Inferior parietal cortex (tissue), 1 donor: ENCODE results near the gene GABPB1.

Experiments
- DNase-seq: peaks from one replicate; pipeline ENCODE4 v3.0.0-alpha.2; 2016; ENCODE audit errors: extremely low spot score

Gene GABPB1

GRCh38 chr15:50344006-50344464, 11.0 kb downstream of the GABPB1 start:
- DNase-seq: no peak

DNA sequence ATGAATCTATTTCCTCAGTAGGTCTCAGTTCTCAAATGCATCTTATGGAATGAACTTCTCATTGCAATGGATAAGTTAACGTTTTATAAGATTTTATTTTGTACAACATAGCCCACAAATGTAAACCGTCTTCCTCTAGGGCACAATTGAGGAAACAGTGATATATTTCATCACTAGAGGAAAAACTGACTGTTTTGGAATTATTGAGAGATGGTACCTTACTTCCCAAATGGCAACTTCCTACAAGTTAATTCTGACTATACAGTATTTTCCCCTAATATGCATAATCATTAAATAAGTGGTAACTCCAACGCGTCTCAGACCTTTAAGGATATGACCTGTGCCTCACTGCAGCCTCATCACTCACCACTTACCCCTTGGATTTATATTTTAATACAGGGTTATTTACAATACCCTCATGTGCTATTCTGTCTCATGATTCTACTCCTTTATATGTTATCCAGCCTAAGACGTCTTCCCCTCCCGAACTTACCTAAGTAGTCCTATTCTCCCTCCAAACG, 13.3 kb downstream of the GABPB1 start:
- no peak for DNase-seq

- DNase-seq: no peak
Observed at GRCh38 chr15:50340416-50340815, 14.6 kb downstream of the GABPB1 start.

DNA sequence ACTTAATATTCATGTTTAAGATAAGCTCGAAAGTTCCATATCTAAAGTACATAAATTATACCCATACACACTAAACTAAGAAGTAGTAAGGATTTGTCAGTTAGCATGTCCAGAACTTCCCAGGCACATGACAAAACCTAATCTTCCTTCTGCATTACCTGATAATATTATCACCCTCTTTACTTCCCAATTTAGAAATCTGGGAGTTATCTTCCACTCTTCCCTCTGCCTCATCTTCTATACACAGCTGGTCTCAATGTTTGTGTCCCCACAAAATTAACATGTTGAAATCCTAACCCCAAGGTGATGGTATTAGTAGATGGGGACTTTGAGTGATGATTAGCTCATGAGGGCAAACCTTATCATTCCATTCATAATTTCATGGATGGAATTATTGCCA, 15.3 kb downstream of the GABPB1 start:
- DNase-seq: no peak

- no peak for DNase-seq
Observed at GRCh38 chr15:50335251-50335650, 19.7 kb downstream of the GABPB1 start.

- no peak for DNase-seq
Observed at GRCh38 chr15:50333229-50333628, 21.8 kb downstream of the GABPB1 start.

- DNase-seq: no peak
Observed at GRCh38 chr15:50330921-50331320, 24.1 kb downstream of the GABPB1 start.

- DNase-seq: no peak
Observed at GRCh38 chr15:50328116-50328515, 26.9 kb downstream of the GABPB1 start.

GRCh38 chr15:50321680-50322210, 33.3 kb downstream of the GABPB1 start:
- no peak for DNase-seq

- no peak for DNase-seq
Observed at GRCh38 chr15:50320504-50320903, 34.5 kb downstream of the GABPB1 start.

DNA sequence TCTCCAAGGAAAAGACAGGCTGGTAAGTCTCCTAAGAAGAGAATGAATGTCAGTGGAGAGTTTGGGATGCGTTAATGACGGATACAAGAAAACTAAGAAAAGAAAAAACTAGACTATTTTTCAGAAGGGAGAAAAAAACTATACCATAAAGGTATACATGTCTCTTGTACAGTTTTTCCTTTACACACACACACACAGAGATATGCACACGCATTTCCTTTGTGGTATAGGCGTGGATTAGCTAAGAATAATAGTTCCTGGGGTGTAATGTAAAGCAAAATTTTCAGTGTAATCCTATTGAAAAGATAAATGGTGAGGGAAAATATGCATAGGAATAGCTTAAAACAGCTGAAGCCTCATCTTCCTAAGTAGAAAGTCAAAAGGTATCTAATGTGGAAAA, 36.3 kb downstream of the GABPB1 start:
- DNase-seq: no peak

- peak; percentile 60 for DNase-seq
Observed at GRCh38 chr15:50315814-50316630, 39.0 kb downstream of the GABPB1 start.

GRCh38 chr15:50312636-50313035, 42.4 kb downstream of the GABPB1 start:
- no peak for DNase-seq

DNA sequence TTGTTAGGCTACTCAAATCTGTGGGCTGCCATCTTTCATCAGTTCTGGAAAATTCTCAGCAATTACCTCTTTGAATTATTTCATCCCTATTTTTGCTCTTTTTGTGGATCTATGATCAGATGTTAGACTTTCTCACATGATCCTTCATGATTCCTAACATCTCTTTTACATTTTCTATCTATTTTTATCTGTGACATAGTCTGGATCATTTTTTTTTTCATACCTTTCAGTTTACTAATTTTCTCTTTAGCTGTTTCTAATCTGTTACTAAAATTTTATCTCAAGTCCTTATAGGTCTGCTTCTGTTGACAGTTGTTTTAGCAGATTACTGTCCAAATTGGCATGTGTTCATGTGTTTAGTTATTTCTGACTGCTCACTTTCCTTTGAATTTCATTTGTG, 47.2 kb downstream of the GABPB1 start:
- DNase-seq: no peak

DNA sequence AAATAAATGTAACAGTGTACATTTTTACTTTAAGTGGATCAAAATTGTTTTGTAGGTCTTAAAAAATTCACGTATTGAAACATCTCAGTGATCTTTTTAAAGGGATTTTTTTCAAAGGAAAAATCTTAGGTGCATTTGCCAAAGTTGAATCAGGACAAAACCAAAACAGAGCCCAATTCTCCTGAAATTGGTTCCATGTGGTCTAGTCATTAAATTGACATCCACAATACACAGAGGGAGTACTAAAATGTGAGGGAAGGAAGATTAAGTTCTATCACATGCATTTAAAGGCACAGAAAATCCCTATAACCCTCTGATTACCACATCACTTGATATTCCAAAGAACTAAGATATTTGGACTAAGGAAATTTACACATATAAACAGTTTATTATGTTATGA, 50.2 kb downstream of the GABPB1 start:
- no peak for DNase-seq

GRCh38 chr15:50302581-50302980, 52.4 kb downstream of the GABPB1 start:
- no peak for DNase-seq

GRCh38 chr15:50298340-50298739, 56.7 kb downstream of the GABPB1 start:
- DNase-seq: no peak

DNA sequence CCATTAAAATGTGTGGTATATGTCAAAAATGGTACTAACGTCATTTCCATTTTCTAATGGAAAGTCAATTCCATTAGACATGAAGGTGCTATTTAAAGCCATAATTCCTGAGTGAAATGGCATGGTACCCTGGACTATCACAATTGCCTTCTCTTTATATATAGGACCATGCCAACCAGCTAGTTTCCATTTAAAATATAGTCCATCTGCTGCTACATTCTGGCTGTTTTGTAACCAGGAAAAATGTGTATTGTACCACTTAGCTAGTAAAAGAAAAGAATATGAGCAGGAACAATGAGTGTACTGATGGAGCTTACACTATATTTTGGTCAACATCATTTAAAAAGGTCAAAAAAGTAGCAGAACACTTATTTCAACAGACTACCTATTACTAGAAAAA, 59.0 kb downstream of the GABPB1 start:
- no peak for DNase-seq

GRCh38 chr15:50289749-50290148, 65.2 kb downstream of the GABPB1 start:
- DNase-seq: no peak

DNA sequence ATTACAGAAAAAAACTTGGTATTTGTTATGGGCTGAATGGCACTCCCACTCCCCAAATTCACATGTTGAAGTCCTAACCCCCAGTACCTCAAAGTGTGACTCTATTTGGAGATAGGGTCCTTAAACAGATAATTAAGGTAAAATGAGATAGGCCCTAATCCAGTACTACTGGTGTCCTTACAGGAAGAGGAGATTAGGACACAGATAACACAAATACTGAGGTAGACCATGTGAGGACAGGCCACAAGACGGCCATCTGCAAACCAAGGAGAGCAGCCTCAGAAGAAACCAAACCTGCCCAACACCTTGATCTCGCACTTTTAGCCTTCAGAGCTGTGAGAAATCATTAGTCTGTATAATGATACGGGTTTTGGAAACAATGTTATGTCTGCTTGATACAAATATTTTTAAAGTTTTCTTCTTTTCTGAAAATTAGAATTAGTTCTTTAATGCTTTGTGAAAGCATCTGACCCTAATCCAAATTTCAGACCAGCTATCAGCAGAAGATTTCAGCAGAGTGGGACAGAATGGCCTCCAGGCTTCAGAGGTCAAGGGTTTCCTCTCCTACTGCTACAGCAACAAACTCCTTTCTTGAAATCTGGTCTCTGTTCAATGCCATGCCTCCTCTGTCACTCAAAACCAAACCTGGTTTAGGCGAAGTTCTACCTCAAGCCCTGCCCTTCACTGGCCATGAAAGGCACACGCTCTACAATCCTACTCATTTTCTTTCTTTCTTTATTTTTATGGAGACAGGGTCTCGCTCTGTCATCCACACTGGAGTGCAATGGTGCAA, 67.5 kb downstream of the GABPB1 start:
- DNase-seq: no peak

DNA sequence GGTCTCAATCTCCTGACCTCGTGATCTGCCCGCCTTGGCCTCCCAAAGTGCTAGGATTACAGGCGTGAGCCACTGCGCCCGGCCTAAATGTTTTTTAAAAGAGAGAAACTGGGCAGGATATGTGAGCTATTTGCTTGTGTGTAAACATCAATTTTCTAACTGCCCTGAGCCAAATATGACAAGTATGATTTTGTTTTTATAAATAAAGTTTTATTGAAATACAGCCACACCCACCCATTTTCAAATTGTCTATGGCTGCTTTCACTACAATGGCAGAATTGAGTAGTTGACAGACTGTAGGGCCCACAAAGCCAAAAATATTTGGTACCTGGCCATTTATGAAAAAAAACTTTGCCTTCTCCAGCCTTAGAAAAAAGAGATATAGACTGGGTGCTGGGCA, 73.6 kb downstream of the GABPB1 start:
- no peak for DNase-seq

DNA sequence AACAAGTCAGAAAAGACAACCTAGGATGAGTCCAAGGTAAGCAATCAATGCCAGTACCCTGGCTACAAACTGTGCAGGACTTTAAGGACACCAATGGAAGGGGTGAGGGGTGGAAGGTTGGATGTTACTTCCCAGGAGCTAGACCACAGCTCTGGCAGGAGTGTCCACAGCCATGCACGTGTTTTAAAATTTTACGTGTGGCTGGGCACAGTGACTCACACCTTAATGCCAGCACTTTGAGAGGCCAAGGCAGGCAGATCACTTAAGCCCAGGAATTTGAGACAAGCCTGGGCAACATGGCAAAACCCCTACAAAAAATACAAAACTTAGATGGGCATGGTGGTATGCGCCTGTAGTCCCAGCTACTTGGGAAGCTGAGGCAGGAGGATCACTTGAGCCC, 74.7 kb downstream of the GABPB1 start:
- no peak for DNase-seq

DNA sequence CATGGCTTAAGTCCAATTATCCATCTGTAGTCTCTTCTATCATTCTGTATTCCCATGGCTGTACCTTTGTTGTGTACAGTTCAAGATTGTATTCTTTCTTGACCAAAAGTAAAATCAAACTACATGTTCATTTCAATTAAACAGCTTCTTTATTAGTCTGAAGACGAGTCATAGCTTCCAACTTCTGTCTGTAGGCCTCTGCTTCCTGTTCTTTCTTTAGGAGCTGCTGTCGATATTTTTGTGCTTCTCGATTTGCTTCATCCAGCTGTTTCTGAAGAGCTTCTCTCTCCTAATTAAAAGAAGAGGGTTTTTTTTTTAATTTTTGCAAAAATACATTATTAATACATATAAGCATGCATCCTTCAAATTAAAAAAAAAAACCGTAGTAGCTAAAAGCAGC, 76.5 kb downstream of the GABPB1 start:
- no peak for DNase-seq
